Calu3 (cell line): ENCODE results near the gene TTPAL. TPM values are rescaled to one million over a fixed set of nuclear protein-coding genes. Genes with fewer than 3 reads are reported as not detected.

Experiments used
- BruUV-seq: library from RNA; stranded (reverse); fragments of 400-500 nt; replicated peaks from 2 replicates; lab custom pipeline; 2021; lab: Mats Ljungman, UMichigan
- CTCF ChIA-PET: fragments of 300-600 bp; sonication (Branson Sonifier 250); formaldehyde crosslinking; loops from one replicate; lab custom pipeline; 2022; ENCODE audit warnings: antibody characterized with exemption; lab: Charles Lee
- DNase-seq: peaks from one replicate; pipeline ENCODE4 v3.0.0; 2022
- H3K27ac Mint-ChIP-seq: one replicate; pipeline ENCODE4 v1.8.0; 2022; ENCODE audit warnings: mixed read lengths; ENCODE audit not compliant: unreplicated experiment
- H3K27me3 Mint-ChIP-seq: one replicate; pipeline ENCODE4 v1.8.0; 2022; ENCODE audit warnings: mixed read lengths; ENCODE audit not compliant: unreplicated experiment
- H3K36me3 Mint-ChIP-seq: one replicate; pipeline ENCODE4 v1.8.0; 2022; ENCODE audit warnings: mild to moderate bottlenecking, moderate library complexity, mixed read lengths; ENCODE audit not compliant: insufficient read depth, unreplicated experiment
- H3K4me1 Mint-ChIP-seq: one replicate; pipeline ENCODE4 v1.8.0; 2022; ENCODE audit warnings: mild to moderate bottlenecking, low read depth, mixed read lengths; ENCODE audit not compliant: unreplicated experiment
- H3K4me3 Mint-ChIP-seq: one replicate; pipeline ENCODE4 v1.8.0; 2022; ENCODE audit warnings: mild to moderate bottlenecking, low read depth, moderate library complexity, mixed read lengths; ENCODE audit not compliant: unreplicated experiment
- H3K9me3 Mint-ChIP-seq: one replicate; pipeline ENCODE4 v1.8.0; 2022; ENCODE audit warnings: low read depth, mixed read lengths; ENCODE audit not compliant: unreplicated experiment
- CTCF ChIP-seq: fragments of 200-600 bp; IDR thresholded peaks from one replicate; pipeline ENCODE4 v1.8.0; 2022; ENCODE audit warnings: antibody characterized with exemption; ENCODE audit not compliant: unreplicated experiment
- intact Hi-C: fragments of 100-400 bp; cut with micrococcal nuclease; formaldehyde crosslinking; loops from one replicate; pipeline ENCODE4 v1.10.0; 2022; ENCODE audit not compliant: unreplicated experiment
- total RNA-seq: library from RNA; stranded (reverse); gene quantifications from 2 replicates; pipeline ENCODE4 v1.2.3, GENCODE V29; 2022

Gene TTPAL
- total RNA-seq, 1 experiment from 2014 or later, result 39.9 TPM

GRCh38 chr20:44465001-44465560 lies 10.6 kb upstream of the TTPAL start:
- DNase-seq, result peak; percentile 56

GRCh38 chr20:44467289-44467883 lies 8.3 kb upstream of the TTPAL start:
- no peaks in the 10 kb centered on the region for H3K36me3 Mint-ChIP-seq
- H3K27me3 Mint-ChIP-seq, result no peaks in the 10 kb centered on the region
- H3K27ac Mint-ChIP-seq, result no peak overlapping the region
- no TSS peak for BruUV-seq
- intact Hi-C loops, result no loop called here
- no peak for TF ChIP-seq CTCF
- H3K4me1 Mint-ChIP-seq, result peaks cover 7% of the 10 kb centered on the region
- H3K9me3 Mint-ChIP-seq, result no peaks in the 10 kb centered on the region
- no peak overlapping the region for H3K4me3 Mint-ChIP-seq
- DNase-seq, result no peak
- CTCF ChIA-PET, result interaction anchor here (0.6 kb wide), 1 partner anchor 50 kb away, joined by 3 read pairs; no protein-coding TSS in a partner anchor

More at GRCh38 chr20:44465001-44465560, 10.6 kb upstream of the TTPAL start:
- intact Hi-C loops, result no loop called here
- TF ChIP-seq CTCF, result no peak
- no TSS peak for BruUV-seq
- Mint-ChIP-seq H3K27me3 (no peaks in the 10 kb centered on the region), H3K4me3 (no peak overlapping the region), H3K27ac (peak overlapping the region; percentile 50), H3K36me3 (no peaks in the 10 kb centered on the region), H3K9me3 (no peaks in the 10 kb centered on the region), H3K4me1 (peaks cover 23% of the 10 kb centered on the region)
- CTCF ChIA-PET, result no interaction called here

DNA sequence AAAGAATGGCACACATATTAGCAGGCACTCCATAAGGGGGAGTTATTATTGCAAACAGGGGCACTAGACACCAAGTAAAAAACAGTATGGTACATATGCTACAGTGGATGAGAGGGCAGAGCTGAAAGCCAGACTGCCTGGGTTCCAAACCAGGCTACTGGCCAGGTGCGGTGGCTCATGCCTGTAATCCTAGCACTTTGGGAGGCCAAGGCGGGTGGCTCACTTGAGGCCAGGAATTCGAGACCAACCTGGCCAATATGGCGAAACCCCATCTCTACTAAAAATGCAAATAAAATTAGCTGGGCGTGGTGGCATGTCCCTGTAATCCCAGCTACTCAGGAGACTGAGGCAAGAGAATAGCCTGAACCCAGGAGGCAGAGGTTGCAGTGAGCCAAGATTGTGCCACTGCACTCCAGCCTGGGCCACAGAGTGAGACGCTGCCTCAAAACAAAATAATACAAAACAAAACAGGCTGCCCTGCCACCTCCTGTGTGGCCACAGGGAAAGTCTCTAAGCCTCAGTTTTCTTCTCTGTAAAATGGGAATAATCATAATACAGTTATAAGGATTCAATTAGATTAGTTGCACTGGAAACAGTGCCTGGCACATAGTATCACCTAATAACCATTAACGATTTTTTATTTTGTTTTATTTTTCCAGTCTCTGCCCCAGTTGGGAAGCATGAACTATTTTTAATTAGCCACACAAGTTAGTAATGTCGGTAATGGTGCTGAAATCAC lies 7.5 kb upstream of the TTPAL start:
- Mint-ChIP-seq H3K36me3 (no peaks in the 10 kb centered on the region), H3K9me3 (no peaks in the 10 kb centered on the region), H3K4me3 (no peak overlapping the region), H3K4me1 (peaks cover 7% of the 10 kb centered on the region), H3K27me3 (no peaks in the 10 kb centered on the region), H3K27ac (no peak overlapping the region)
- intact Hi-C loops, result no loop called here
- CTCF ChIA-PET, result interaction anchor here (0.6 to 0.7 kb wide), 2 partner anchors 43 to 49 kb away, joined by 3 read pairs; no protein-coding TSS in a partner anchor
- TF ChIP-seq CTCF, result no peak
- BruUV-seq, result no TSS peak
- DNase-seq, result no peak

DNA sequence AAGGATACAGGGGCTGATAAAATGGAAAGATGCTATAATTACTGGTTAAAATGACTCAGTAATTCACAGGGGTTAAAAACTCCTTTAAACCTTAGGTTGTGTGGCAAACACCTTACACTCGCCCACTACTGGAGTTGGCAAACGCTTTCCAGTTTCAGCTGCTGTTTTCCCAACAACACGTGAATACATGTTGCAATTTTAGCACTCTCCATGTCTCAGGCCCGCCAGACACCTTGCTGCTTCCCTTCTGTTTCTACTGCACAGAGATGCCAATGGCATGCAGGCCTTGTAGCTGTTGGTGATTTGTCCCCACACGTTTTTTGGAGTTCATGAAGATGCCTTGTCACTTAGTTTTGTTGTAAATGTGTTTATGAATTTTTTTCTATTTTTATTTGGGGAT lies 5.3 kb upstream of the TTPAL start:
- DNase-seq, result no peak
- H3K4me3 Mint-ChIP-seq, result no peak overlapping the region
- intact Hi-C loops, result no loop called here
- H3K27ac Mint-ChIP-seq, result no peak overlapping the region
- no peaks in the 10 kb centered on the region for H3K27me3 Mint-ChIP-seq
- BruUV-seq, result no TSS peak
- no peak for TF ChIP-seq CTCF
- H3K36me3 Mint-ChIP-seq, result peaks cover 5% of the 10 kb centered on the region
- peaks cover 8% of the 10 kb centered on the region for H3K4me1 Mint-ChIP-seq
- no peaks in the 10 kb centered on the region for H3K9me3 Mint-ChIP-seq
- CTCF ChIA-PET, result interaction anchor here (0.7 to 1.9 kb wide), 4 partner anchors 9 to 255 kb away, joined by 3 to 11 read pairs (median 8); no protein-coding TSS in a partner anchor
